Activated naive CD8-positive, alpha-beta T cell treated with anti-CD3 and anti-CD28 coated beads, Interleukin-2, amount 10 ng/mL, durations not matched to agents 7 days and 5 days (primary cell): ENCODE results near the gene ANTXR1. TPM values are rescaled to one million over a fixed set of nuclear protein-coding genes. Genes with fewer than 3 reads are reported as not detected.
A peak's percentile ranks its signal among the peaks of the same experiment; 100 is the strongest.

Experiments
- ATAC-seq: fragments of 150-1000 bp; cut with Tn5 transposase; one replicate; pipeline ENCODE4 v1.10.0; 2021; ENCODE audit warnings: low read depth, moderate library complexity
- POLR2A ChIA-PET: fragments of 350-600 bp; sonication (Branson Sonifier 250); formaldehyde crosslinking; loops from one replicate; lab custom pipeline; 2021; ENCODE audit warnings: antibody characterized with exemption; lab: Charles Lee
- DNase-seq: peaks from one replicate; pipeline ENCODE4 v3.0.0; 2021
- H3K27ac Mint-ChIP-seq: one replicate; pipeline ENCODE4 v1.8.0; 2022; ENCODE audit warnings: mild to moderate bottlenecking, mixed read lengths
- H3K27me3 Mint-ChIP-seq: one replicate; pipeline ENCODE4 v1.8.0; 2022; ENCODE audit warnings: mild to moderate bottlenecking, moderate library complexity, mixed read lengths
- H3K36me3 Mint-ChIP-seq: one replicate; pipeline ENCODE4 v1.8.0; 2021; ENCODE audit warnings: mild to moderate bottlenecking, mixed read lengths
- H3K4me1 Mint-ChIP-seq: one replicate; pipeline ENCODE4 v1.8.0; 2021; ENCODE audit warnings: mixed read lengths
- H3K4me3 Mint-ChIP-seq: one replicate; pipeline ENCODE4 v1.8.0; 2022; ENCODE audit warnings: mild to moderate bottlenecking, moderate library complexity, mixed read lengths
- H3K9me3 Mint-ChIP-seq: one replicate; pipeline ENCODE4 v1.8.0; 2021; ENCODE audit warnings: mixed read lengths
- total RNA-seq, 2 experiments: library from RNA; stranded (reverse); gene quantifications; one replicate each; pipeline ENCODE4 v1.2.3, GENCODE V29; 2021

ANTXR1 gene
- total RNA-seq, 2 experiments from 2014 or later, result 0.09 to 0.11 TPM

GRCh38 chr2:69012310-69013141 lies 453 bp upstream of the ANTXR1 start:
- POLR2A ChIA-PET, result no interaction called here
- no peak overlapping the region for H3K27ac Mint-ChIP-seq
- peaks cover 64% of the 10 kb centered on the region for H3K27me3 Mint-ChIP-seq

GRCh38 chr2:69013840-69014821 lies 1.2 kb downstream of the ANTXR1 start:
- Mint-ChIP-seq H3K9me3 (no peaks in the 10 kb centered on the region), H3K27ac (no peak overlapping the region), H3K27me3 (peaks cover 65% of the 10 kb centered on the region), H3K4me1 (peaks cover 12% of the 10 kb centered on the region), H3K4me3 (peak overlapping the region; percentile 74), H3K36me3 (no peaks in the 10 kb centered on the region)
- ATAC-seq (no peak), DNase-seq (no peak)
- POLR2A ChIA-PET, result no interaction called here

More at GRCh38 chr2:69012310-69013141, 453 bp upstream of the ANTXR1 start:
- H3K9me3 Mint-ChIP-seq, result no peaks in the 10 kb centered on the region
- DNase-seq (peak; percentile 64), ATAC-seq (peak; percentile 65)
- peak overlapping the region; percentile 74 for H3K4me3 Mint-ChIP-seq
- no peaks in the 10 kb centered on the region for H3K36me3 Mint-ChIP-seq
- H3K4me1 Mint-ChIP-seq, result peaks cover 12% of the 10 kb centered on the region

GRCh38 chr2:69017080-69017479 lies 4.1 kb downstream of the ANTXR1 start:
- no peaks in the 10 kb centered on the region for H3K9me3 Mint-ChIP-seq
- ATAC-seq, result no peak
- POLR2A ChIA-PET, result no interaction called here

GRCh38 chr2:69017835-69018234 lies 4.9 kb downstream of the ANTXR1 start:
- ATAC-seq, result no peak
- Mint-ChIP-seq H3K9me3 (no peaks in the 10 kb centered on the region), H3K27me3 (peaks cover 50% of the 10 kb centered on the region), H3K36me3 (no peaks in the 10 kb centered on the region), H3K4me3 (no peak overlapping the region), H3K4me1 (peaks cover 6% of the 10 kb centered on the region), H3K27ac (no peak overlapping the region)
- POLR2A ChIA-PET, result no interaction called here
- no peak for DNase-seq

More at GRCh38 chr2:69017080-69017479, 4.1 kb downstream of the ANTXR1 start:
- Mint-ChIP-seq H3K36me3 (no peaks in the 10 kb centered on the region), H3K27me3 (peaks cover 58% of the 10 kb centered on the region), H3K27ac (no peak overlapping the region), H3K4me3 (no peak overlapping the region), H3K4me1 (peaks cover 12% of the 10 kb centered on the region)
- DNase-seq, result no peak

DNA sequence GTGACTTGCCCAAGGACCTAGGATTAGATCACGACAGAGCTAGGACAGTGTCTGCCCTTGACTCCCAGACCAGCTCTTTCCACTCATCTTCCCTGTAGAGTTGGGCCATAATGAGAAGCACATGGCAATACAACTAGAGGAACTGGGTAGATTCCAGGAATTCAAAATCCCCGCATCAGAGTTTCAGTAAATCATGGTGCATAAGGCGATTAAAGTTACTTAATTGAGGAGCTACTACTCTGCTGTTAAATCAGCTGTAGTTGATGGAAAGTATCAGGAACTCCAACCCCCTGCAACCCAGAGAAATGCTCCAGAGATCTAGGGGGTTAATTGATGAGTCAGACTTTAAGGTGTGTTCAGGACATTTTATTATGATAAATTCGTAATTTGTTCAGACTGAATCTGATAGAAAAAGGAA lies 5.7 kb downstream of the ANTXR1 start:
- Mint-ChIP-seq H3K36me3 (no peaks in the 10 kb centered on the region), H3K27ac (no peak overlapping the region), H3K9me3 (no peaks in the 10 kb centered on the region), H3K4me3 (no peak overlapping the region), H3K27me3 (peaks cover 46% of the 10 kb centered on the region), H3K4me1 (peaks cover 5% of the 10 kb centered on the region)
- ATAC-seq (no peak), DNase-seq (no peak)
- POLR2A ChIA-PET, result no interaction called here

GRCh38 chr2:69020496-69021426 lies 7.8 kb downstream of the ANTXR1 start:
- no peaks in the 10 kb centered on the region for H3K36me3 Mint-ChIP-seq
- no peaks in the 10 kb centered on the region for H3K9me3 Mint-ChIP-seq
- no peaks in the 10 kb centered on the region for H3K4me1 Mint-ChIP-seq
- H3K4me3 Mint-ChIP-seq, result no peak overlapping the region
- ATAC-seq (no peak), DNase-seq (no peak)
- POLR2A ChIA-PET, result no interaction called here
- H3K27ac Mint-ChIP-seq, result no peak overlapping the region
- H3K27me3 Mint-ChIP-seq, result peaks cover 27% of the 10 kb centered on the region

DNA sequence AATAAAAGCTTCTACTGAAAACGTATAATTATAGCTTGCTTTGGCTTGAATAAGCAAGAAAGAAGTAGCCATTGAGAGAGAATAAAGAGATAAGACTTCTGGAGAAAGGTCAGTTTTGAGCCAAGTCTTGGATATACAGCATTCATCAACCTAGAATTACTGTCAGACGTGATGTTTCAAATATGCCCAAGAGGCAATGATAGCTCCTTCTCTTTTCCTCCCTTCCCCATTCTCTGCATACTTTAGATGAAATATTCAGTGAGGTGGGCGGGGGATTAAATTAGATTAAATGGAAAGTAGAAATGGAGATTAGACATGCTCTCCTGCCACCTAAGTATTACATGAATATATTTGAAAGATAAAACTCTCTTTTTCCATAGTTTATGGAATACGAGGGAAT lies 8.7 kb downstream of the ANTXR1 start:
- DNase-seq (no peak), ATAC-seq (no peak)
- H3K27ac Mint-ChIP-seq, result no peak overlapping the region
- no peaks in the 10 kb centered on the region for H3K9me3 Mint-ChIP-seq
- no peaks in the 10 kb centered on the region for H3K36me3 Mint-ChIP-seq
- POLR2A ChIA-PET, result no interaction called here
- no peaks in the 10 kb centered on the region for H3K4me1 Mint-ChIP-seq
- H3K4me3 Mint-ChIP-seq, result no peak overlapping the region
- H3K27me3 Mint-ChIP-seq, result peaks cover 28% of the 10 kb centered on the region

DNA sequence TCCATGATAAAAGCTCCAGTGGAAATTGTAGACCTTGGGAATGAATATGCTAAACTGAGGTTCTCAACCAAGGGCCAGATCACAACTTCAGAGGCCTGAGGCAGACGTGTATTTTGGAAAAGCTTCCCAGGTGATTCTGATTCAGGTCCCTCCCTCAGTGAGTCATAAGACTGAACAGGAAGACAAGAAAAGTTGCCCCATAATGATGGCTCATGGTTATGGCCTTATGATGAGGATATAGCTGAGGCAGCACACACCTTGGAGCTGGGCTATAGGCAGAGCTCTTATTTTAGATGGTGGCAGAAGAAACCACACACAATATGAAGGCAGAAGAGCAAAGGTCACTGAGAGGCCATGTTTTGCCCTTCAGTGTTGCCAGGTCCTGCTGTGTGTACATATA lies 9.6 kb downstream of the ANTXR1 start:
- POLR2A ChIA-PET, result no interaction called here
- no peak for ATAC-seq
- Mint-ChIP-seq H3K4me3 (no peak overlapping the region), H3K27me3 (peaks cover 26% of the 10 kb centered on the region), H3K27ac (no peak overlapping the region), H3K4me1 (no peaks in the 10 kb centered on the region), H3K9me3 (no peaks in the 10 kb centered on the region), H3K36me3 (no peaks in the 10 kb centered on the region)
- DNase-seq, result no peak

- POLR2A ChIA-PET, result no interaction called here
- ATAC-seq, result no peak
- H3K9me3 Mint-ChIP-seq, result no peaks in the 10 kb centered on the region
- H3K27me3 Mint-ChIP-seq, result peaks cover 26% of the 10 kb centered on the region
- no peak overlapping the region for H3K27ac Mint-ChIP-seq
- H3K36me3 Mint-ChIP-seq, result no peaks in the 10 kb centered on the region
- no peaks in the 10 kb centered on the region for H3K4me1 Mint-ChIP-seq
- DNase-seq, result no peak
- no peak overlapping the region for H3K4me3 Mint-ChIP-seq
Observed at GRCh38 chr2:69023236-69023635, 10.3 kb downstream of the ANTXR1 start.

DNA sequence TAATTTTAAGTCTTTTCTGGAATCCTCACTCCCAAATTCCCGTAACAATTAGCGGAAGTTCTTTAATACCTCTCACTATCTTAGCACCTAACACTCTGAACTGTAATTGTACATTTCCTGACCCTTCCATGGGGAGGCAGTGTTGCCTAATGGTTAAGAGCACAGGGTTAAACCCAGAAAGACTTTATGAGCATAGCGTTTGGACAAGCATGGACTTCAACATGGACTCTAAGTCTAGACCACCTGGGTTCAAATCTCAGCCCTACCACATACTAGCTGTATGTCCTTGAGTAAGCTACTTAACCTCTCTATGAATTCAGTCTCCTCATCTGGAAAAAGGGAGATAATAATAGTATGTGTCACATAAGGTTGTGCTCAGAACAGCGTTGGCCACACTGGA lies 13.0 kb downstream of the ANTXR1 start:
- H3K36me3 Mint-ChIP-seq, result no peaks in the 10 kb centered on the region
- POLR2A ChIA-PET, result no interaction called here
- no peak for DNase-seq
- no peaks in the 10 kb centered on the region for H3K4me1 Mint-ChIP-seq
- peak; percentile 52 for ATAC-seq
- no peak overlapping the region for H3K27ac Mint-ChIP-seq
- no peaks in the 10 kb centered on the region for H3K9me3 Mint-ChIP-seq
- peaks cover 25% of the 10 kb centered on the region for H3K27me3 Mint-ChIP-seq
- H3K4me3 Mint-ChIP-seq, result no peak overlapping the region

DNA sequence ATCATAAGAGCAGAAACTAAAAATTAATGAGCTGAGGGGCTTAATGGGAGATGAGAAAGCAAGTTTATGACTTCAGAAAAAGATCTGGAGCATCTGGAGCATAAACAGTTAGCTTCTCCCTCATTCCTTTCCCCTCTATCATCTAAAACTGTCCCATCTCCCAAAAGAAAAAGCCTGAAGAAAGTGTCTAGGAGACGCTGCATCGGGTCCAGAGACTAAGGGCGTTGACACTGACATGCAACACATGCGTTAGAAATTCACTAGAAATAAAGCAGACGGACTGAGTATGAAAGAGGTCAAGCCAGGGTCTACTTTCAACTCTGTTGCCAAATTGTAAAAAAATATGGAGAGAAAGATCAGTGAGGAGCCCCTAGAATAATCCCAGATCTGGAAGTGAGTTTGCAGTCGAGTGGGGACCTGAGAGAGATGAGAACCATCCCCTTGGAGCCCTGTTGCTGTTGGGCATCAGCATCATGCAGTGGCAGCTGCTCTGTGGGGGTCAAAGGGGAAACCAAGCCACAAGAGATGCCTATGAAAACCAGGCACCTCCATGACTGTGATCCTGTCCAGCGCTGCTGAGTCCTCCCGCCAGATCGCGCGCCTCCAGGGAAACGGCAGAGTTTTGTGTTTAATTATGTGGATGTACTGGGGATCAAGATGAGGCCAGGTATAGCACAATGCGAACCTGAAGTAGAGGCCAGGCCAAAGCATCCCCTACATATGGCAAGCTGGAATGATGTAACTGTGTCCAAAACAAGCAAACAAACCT lies 13.9 kb downstream of the ANTXR1 start:
- Mint-ChIP-seq H3K4me1 (no peaks in the 10 kb centered on the region), H3K36me3 (no peaks in the 10 kb centered on the region), H3K4me3 (no peak overlapping the region), H3K9me3 (no peaks in the 10 kb centered on the region), H3K27me3 (peaks cover 30% of the 10 kb centered on the region), H3K27ac (no peak overlapping the region)
- POLR2A ChIA-PET, result no interaction called here
- ATAC-seq (no peak), DNase-seq (no peak)

- DNase-seq (no peak), ATAC-seq (no peak)
- Mint-ChIP-seq H3K27ac (no peak overlapping the region), H3K27me3 (peaks cover 54% of the 10 kb centered on the region), H3K9me3 (no peaks in the 10 kb centered on the region), H3K36me3 (no peaks in the 10 kb centered on the region), H3K4me3 (no peak overlapping the region), H3K4me1 (no peaks in the 10 kb centered on the region)
- POLR2A ChIA-PET, result no interaction called here
Observed at GRCh38 chr2:69030800-69031428, 17.9 kb downstream of the ANTXR1 start.
